Neuronal stem cell (in vitro differentiated cells): ENCODE results near the gene SCO2.

Experiments
- DNase-seq: peaks from one replicate; pipeline ENCODE4 v3.0.0-alpha.2; 2013; ENCODE audit warnings: low spot score
- H2AFZ ChIP-seq: one replicate; pipeline ENCODE4 v1.6.1; 2013; ENCODE audit warnings: mild to moderate bottlenecking, low read length, inconsistent platforms
- H2AK5ac ChIP-seq: 2 replicates; pipeline ENCODE4 v1.6.1; 2013; ENCODE audit warnings: low read depth, mild to moderate bottlenecking, inconsistent platforms, low read length, moderate library complexity, mixed read lengths
- H2BK120ac ChIP-seq: 2 replicates; pipeline ENCODE4 v1.6.1; 2013; ENCODE audit warnings: low read depth, mild to moderate bottlenecking, inconsistent platforms, low read length, moderate library complexity, mixed read lengths
- H2BK12ac ChIP-seq: one replicate; pipeline ENCODE4 v1.6.1; 2013; ENCODE audit warnings: low read length, inconsistent platforms
- H2BK15ac ChIP-seq: 2 replicates; pipeline ENCODE4 v1.6.1; 2013; ENCODE audit warnings: mild to moderate bottlenecking, low read length, inconsistent platforms, mixed read lengths
- H2BK5ac ChIP-seq: one replicate; pipeline ENCODE4 v1.6.1; 2013; ENCODE audit warnings: inconsistent platforms, mild to moderate bottlenecking, low read length, moderate library complexity
- H3K14ac ChIP-seq: one replicate; pipeline ENCODE4 v1.6.1; 2013; ENCODE audit warnings: low read length, inconsistent platforms
- H3K18ac ChIP-seq: 2 replicates; pipeline ENCODE4 v1.6.1; 2013; ENCODE audit warnings: low read length, inconsistent platforms
- H3K23ac ChIP-seq: 2 replicates; pipeline ENCODE4 v1.6.1; 2013; ENCODE audit warnings: low read depth, mild to moderate bottlenecking, mixed read lengths, low read length, inconsistent platforms; ENCODE audit not compliant: poor library complexity
- H3K27ac ChIP-seq: replicated peaks from 3 replicates; pipeline ENCODE4 v1.5.1; 2013; ENCODE audit warnings: low read length, inconsistent platforms
- H3K27me3 ChIP-seq, 3 experiments: 2 replicates each; pipeline ENCODE4 v1.6.1; 2013; ENCODE audit warnings: low read length in 3 of 3, mild to moderate bottlenecking in 2 of 3, inconsistent platforms in 1 of 3, low read depth in 1 of 3, mixed read lengths in 1 of 3, moderate library complexity in 1 of 3; ENCODE audit not compliant: control insufficient read depth in 3 of 3, insufficient read depth in 3 of 3
- H3K36me3 ChIP-seq, 2 donors: replicated peaks in 1 of 2; 2 replicates each; pipeline ENCODE4 v1.6.1; 2013; ENCODE audit warnings: low read length in 2 of 2; ENCODE audit not compliant: control insufficient read depth in 2 of 2, insufficient read depth in 2 of 2
- H3K4ac ChIP-seq: 2 replicates; pipeline ENCODE4 v1.6.1; 2013; ENCODE audit warnings: inconsistent platforms, mild to moderate bottlenecking, low read length, moderate library complexity
- H3K4me1 ChIP-seq, 2 donors: 1 replicate in 1 of 2; 2 replicates in 1 of 2; pipeline ENCODE4 v1.6.1; 2013; ENCODE audit warnings: low read length in 2 of 2, low read depth in 1 of 2; ENCODE audit not compliant: control insufficient read depth in 2 of 2, insufficient read depth in 1 of 2
- H3K4me2 ChIP-seq: one replicate; pipeline ENCODE4 v1.6.1; 2013; ENCODE audit warnings: mild to moderate bottlenecking, low read length, inconsistent platforms; ENCODE audit not compliant: insufficient read depth, poor library complexity, severe bottlenecking
- H3K4me3 ChIP-seq, 2 donors: 2 replicates each; pipeline ENCODE4 v1.5.1; 2013; ENCODE audit warnings: low read length in 2 of 2, mild to moderate bottlenecking in 2 of 2, inconsistent platforms in 1 of 2, moderate library complexity in 1 of 2
- H3K79me1 ChIP-seq: one replicate; pipeline ENCODE4 v1.6.1; 2013; ENCODE audit warnings: low read depth, mild to moderate bottlenecking, inconsistent platforms, low read length, moderate library complexity
- H3K9ac ChIP-seq: one replicate; pipeline ENCODE4 v1.6.1; 2013; ENCODE audit warnings: mild to moderate bottlenecking, low read depth, low read length, inconsistent platforms; ENCODE audit not compliant: poor library complexity
- H3K9me3 ChIP-seq, 2 donors: replicated peaks in 1 of 2; 2 replicates each; pipeline versions ENCODE3 to v1.6.1; 2013; ENCODE audit warnings: low read length in 2 of 2, mild to moderate bottlenecking in 2 of 2, inconsistent platforms in 1 of 2, low read depth in 1 of 2, mixed read lengths in 1 of 2, moderate library complexity in 1 of 2; ENCODE audit not compliant: control insufficient read depth in 2 of 2, insufficient read depth in 1 of 2
- H4K8ac ChIP-seq: one replicate; pipeline ENCODE4 v1.6.1; 2013; ENCODE audit warnings: low read depth, mild to moderate bottlenecking, inconsistent platforms, low read length, moderate library complexity
- H4K91ac ChIP-seq: one replicate; pipeline ENCODE4 v1.6.1; 2013; ENCODE audit warnings: low read length, low read depth, mild to moderate bottlenecking, inconsistent platforms; ENCODE audit not compliant: poor library complexity
- WGBS, 2 donors: extraction: QIAGEN DNeasy Blood & Tissue Kit; methylation state at CpG; one replicate each; pipeline ENCODE4 v1.1.7; 2013; ENCODE audit warnings: missing lambda C conversion rate in 2 of 2, mixed read lengths in 1 of 2; ENCODE audit not compliant: insufficient read length in 2 of 2, insufficient replicate concordance in 1 of 2; ENCODE audit errors: extremely low coverage in 2 of 2; 5-methylcytosine and 5-hydroxymethylcytosine counted together

SCO2 gene

DNA sequence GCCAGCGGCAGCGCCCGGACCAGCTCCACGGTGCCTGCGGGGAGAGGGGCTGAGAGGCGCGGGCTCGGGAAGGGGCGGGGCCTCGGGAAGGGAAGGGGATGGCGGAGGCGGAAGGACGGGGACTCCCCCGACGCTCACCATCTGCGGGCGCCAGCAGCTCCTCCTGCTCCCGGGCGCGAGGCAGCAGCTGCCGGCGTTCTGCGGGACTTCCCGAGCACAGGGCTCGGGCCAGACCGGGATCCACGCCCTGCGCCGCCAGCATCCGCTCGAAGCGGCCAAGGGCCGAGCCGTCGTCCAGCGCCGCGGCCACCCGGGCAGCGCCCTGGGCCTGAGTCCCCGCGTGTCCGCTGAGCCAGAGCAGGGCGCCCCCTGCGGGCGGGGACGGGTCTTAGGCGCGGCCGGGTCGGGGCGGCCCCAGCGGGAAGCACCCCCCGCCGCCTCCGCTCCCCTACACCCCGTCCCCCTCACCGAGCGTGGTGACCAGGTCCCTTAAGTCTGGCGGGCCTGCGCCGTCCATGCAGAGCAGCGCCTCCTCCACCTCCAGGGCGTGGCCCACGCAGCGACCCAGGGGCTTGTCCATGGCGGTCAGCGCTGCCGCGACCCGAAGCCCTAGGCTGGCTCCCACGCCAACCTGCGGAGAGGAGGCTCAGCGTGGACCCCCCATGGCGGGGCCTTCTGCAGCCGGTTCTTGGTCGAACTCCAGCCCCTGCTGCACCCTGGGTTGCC is 873 bp upstream of the SCO2 start:
- peak; percentile 75 for DNase-seq
- H2AFZ ChIP-seq, result peak overlapping the region; percentile 98
- peak overlapping the region; percentile 95 for H3K18ac ChIP-seq
- H3K4me1 ChIP-seq, result peaks cover 17% of the 10 kb centered on the region in 2 donors
- H4K8ac ChIP-seq, result no peak overlapping the region
- no peak overlapping the region for H4K91ac ChIP-seq
- H2BK5ac ChIP-seq, result peak overlapping the region; percentile 82
- H2AK5ac ChIP-seq, result peak overlapping the region; percentile 72
- H3K4me3 ChIP-seq, result peak overlapping the region; percentile 84 to 91
- H3K4me2 ChIP-seq, result peak overlapping the region; percentile 94
- peaks cover 10 to 27% (median 14%) of the 10 kb centered on the region in 3 experiments for H3K27me3 ChIP-seq
- H2BK12ac ChIP-seq, result no peak overlapping the region
- H3K9me3 ChIP-seq, result peaks cover 8 to 20% of the 10 kb centered on the region in 2 donors
- H3K4ac ChIP-seq, result peak overlapping the region; percentile 69
- WGBS, 2 donors, result no CpG with 5 or more reads among the region's 77 CpGs
- H3K23ac ChIP-seq, result peak overlapping the region; percentile 80
- H3K14ac ChIP-seq, result peak overlapping the region; percentile 98
- H2BK120ac ChIP-seq, result no peak overlapping the region
- H3K79me1 ChIP-seq, result peaks cover 12% of the 10 kb centered on the region
- H3K9ac ChIP-seq, result peak overlapping the region; percentile 97
- peaks cover 30 to 38% of the 10 kb centered on the region in 2 donors for H3K36me3 ChIP-seq
- peak overlapping the region; percentile 89 for H3K27ac ChIP-seq
- peak overlapping the region; percentile 75 for H2BK15ac ChIP-seq

DNA sequence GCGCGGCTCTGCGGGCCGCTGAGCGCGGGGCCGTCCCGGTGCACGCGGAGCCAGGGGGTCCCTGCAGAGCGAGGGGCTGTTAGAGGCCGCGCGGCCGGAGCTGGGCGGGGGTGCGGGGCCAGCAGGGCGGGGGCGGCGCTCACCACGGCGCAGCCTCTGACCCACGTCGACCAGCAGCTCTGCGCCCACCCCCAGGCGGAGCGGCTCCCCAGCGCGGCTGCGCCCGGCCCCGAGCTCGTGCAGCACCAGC is 385 bp upstream of the SCO2 start:
- H2BK15ac ChIP-seq, result peak overlapping the region; percentile 75
- H3K79me1 ChIP-seq, result peaks cover 12% of the 10 kb centered on the region
- H3K9me3 ChIP-seq, result peaks cover 8 to 15% of the 10 kb centered on the region in 2 donors
- peak overlapping the region; percentile 98 for H3K14ac ChIP-seq
- no peak overlapping the region for H3K4ac ChIP-seq
- peak overlapping the region; percentile 80 for H3K23ac ChIP-seq
- H3K27ac ChIP-seq, result peak overlapping the region; percentile 89
- H3K4me2 ChIP-seq, result peak overlapping the region; percentile 94
- peaks cover 35 to 42% of the 10 kb centered on the region in 2 donors for H3K36me3 ChIP-seq
- no peak overlapping the region for H4K91ac ChIP-seq
- H2BK120ac ChIP-seq, result no peak overlapping the region
- H2BK12ac ChIP-seq, result no peak overlapping the region
- H3K4me1 ChIP-seq, result peaks cover 13 to 17% of the 10 kb centered on the region in 2 donors
- H3K9ac ChIP-seq, result peak overlapping the region; percentile 97
- DNase-seq, result no peak
- peak overlapping the region; percentile 95 for H3K18ac ChIP-seq
- H3K4me3 ChIP-seq, result peak overlapping the region; percentile 84 to 91
- H2BK5ac ChIP-seq, result peak overlapping the region; percentile 82
- peak overlapping the region; percentile 98 for H2AFZ ChIP-seq
- peak overlapping the region; percentile 46 for H2AK5ac ChIP-seq
- WGBS, 2 donors, result no CpG with 5 or more reads among the region's 33 CpGs
- H4K8ac ChIP-seq, result no peak overlapping the region
- H3K27me3 ChIP-seq, result peaks cover 5 to 22% (median 11%) of the 10 kb centered on the region in 3 experiments

DNA sequence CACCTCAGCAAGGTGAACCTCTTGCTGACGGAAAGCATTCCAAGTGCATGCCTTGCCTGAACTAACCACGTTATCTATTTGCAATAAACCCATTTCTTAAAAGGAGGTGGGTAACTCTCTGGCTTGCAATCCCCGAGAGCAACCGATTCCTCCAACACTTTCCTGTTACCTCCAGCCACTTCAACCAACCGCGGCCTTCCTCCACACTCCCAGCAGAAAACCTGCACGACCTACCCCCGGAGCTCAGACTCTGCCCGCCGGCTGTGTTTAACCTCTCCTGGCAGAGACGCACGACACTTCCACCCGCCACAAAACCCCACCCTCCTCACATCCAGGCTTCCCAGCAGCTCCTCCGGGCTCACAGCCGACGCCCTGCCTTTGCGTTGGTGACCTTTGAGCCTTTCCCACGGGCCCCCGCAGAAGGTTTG is 708 bp downstream of the SCO2 start:
- Histone ChIP-seq H2AFZ (peak overlapping the region; percentile 98), H3K4me1 (peaks cover 11 to 17% of the 10 kb centered on the region in 2 donors), H3K27me3 (peaks cover 0 to 11% (median 2%) of the 10 kb centered on the region in 3 experiments), H2BK120ac (no peak overlapping the region), H2BK12ac (no peak overlapping the region), H3K79me1 (peaks cover 12% of the 10 kb centered on the region), H2BK15ac (no peak overlapping the region), H3K9me3 (peaks cover 3 to 9% of the 10 kb centered on the region in 2 donors), H3K4me2 (peak overlapping the region; percentile 65), H2AK5ac (peak overlapping the region; percentile 88), H3K36me3 (peaks cover 35 to 45% of the 10 kb centered on the region in 2 donors), H3K4me3 (peak overlapping the region; percentile 84 to 91), H2BK5ac (no peak overlapping the region), H3K18ac (no peak overlapping the region), H3K14ac (peak overlapping the region; percentile 82), H4K8ac (no peak overlapping the region), H3K23ac (peak overlapping the region; percentile 80), H3K27ac (no peak overlapping the region), H3K4ac (no peak overlapping the region), H3K9ac (peak overlapping the region; percentile 93), H4K91ac (no peak overlapping the region)
- no peak for DNase-seq
- WGBS, 2 donors, result no CpG with 5 or more reads among the region's 19 CpGs

DNA sequence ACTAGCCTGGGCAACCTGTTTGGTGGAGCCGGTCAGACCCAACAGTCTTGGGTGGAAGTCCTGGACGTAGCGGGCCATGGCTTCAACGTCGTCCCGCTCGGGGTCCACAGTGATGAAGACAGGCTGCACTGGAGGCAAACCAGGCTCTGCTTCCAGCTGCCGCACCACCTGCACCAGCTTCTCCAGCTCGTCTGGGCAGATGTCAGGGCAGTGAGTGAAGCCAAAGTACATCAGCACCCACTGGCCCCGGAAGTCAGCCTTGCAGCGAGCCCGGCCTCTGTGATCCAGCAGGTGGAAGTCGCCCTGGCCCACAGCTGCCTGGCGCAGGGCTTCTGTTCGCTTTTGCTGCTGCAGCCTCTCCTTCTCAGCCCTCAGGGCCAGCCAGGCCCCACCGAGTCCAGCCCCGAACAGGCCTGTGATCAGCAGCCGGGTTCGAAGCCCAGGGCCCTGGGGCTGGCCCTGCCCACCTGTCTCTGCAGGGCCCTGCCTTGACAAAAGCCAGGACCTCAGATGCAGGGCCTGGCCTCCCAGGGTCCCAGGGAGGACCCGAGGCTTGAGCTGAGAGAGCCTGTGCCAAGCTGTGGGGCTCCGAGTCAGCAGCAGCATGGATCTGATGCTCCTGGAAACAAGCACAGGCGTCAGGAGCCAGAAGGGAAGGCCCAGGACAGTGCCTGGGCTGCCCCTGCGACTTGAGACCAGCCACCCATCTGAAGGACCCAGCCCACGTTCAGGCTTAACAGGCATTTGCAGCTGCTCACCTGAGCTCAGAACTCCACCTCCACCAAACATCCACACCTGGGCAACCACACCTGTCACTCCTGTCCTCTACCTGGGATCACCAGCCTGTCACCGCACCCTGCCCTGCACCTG is 1.4 kb downstream of the SCO2 start:
- WGBS, 2 donors, result no CpG with 5 or more reads among the region's 25 CpGs
- Histone ChIP-seq H4K8ac (no peak overlapping the region), H3K79me1 (peaks cover 12% of the 10 kb centered on the region), H3K4me1 (peaks cover 11 to 17% of the 10 kb centered on the region in 2 donors), H2AK5ac (no peak overlapping the region), H3K27me3 (peaks cover 0 to 5% (median 0%) of the 10 kb centered on the region in 3 experiments), H2BK15ac (no peak overlapping the region), H3K36me3 (peaks cover 40 to 51% of the 10 kb centered on the region in 2 donors), H2BK120ac (no peak overlapping the region), H3K9me3 (peaks cover 2 to 6% of the 10 kb centered on the region in 2 donors), H2BK12ac (no peak overlapping the region), H3K4ac (no peak overlapping the region), H2BK5ac (no peak overlapping the region), H3K27ac (no peak overlapping the region), H3K4me3 (peak overlapping the region; percentile 38 to 84), H3K14ac (no peak overlapping the region), H3K4me2 (no peak overlapping the region), H3K9ac (peak overlapping the region; percentile 74), H3K18ac (no peak overlapping the region), H2AFZ (no peak overlapping the region), H4K91ac (no peak overlapping the region), H3K23ac (no peak overlapping the region)
- DNase-seq, result no peak
